ENCODE data around the gene KCNA3.

KCNA3 gene

GRCh38 chr1:110637475-110637874, 37.3 kb downstream of the KCNA3 start:
- Histone ChIP-seq H3K27me3 (ENCODE audit: low read depth, low read length) (no peaks in the 10 kb centered on the region), H3K9ac (ENCODE audit: low read length) (peak overlapping the region; percentile 92), H3K79me2 (ENCODE audit: low read length) (peaks cover 19% of the 10 kb centered on the region), H3K4me3 (ENCODE audit: low read length) (peak overlapping the region; percentile 20; the same call in 1 of the 2 replicates), H3K4me1 (ENCODE audit: low read length) (peaks cover 96% of the 10 kb centered on the region), H3K36me3 (replicated peaks; ENCODE audit: low read depth, low read length) (no peaks in the 10 kb centered on the region), H3K27ac (ENCODE audit: low read length) (peak overlapping the region; percentile 100), H2AFZ (ENCODE audit: low read depth, low read length) (peak overlapping the region; percentile 27; the same call in 1 of the 2 replicates), H4K20me1 (ENCODE audit: insufficient read depth, low read length) (no peaks in the 10 kb centered on the region), H3K9me3 (ENCODE audit: insufficient read depth, low read length) (no peaks in the 10 kb centered on the region), H3K4me2 (ENCODE audit: low read length) (peak overlapping the region; percentile 56)
- TF ChIP-seq, protein P1, sequence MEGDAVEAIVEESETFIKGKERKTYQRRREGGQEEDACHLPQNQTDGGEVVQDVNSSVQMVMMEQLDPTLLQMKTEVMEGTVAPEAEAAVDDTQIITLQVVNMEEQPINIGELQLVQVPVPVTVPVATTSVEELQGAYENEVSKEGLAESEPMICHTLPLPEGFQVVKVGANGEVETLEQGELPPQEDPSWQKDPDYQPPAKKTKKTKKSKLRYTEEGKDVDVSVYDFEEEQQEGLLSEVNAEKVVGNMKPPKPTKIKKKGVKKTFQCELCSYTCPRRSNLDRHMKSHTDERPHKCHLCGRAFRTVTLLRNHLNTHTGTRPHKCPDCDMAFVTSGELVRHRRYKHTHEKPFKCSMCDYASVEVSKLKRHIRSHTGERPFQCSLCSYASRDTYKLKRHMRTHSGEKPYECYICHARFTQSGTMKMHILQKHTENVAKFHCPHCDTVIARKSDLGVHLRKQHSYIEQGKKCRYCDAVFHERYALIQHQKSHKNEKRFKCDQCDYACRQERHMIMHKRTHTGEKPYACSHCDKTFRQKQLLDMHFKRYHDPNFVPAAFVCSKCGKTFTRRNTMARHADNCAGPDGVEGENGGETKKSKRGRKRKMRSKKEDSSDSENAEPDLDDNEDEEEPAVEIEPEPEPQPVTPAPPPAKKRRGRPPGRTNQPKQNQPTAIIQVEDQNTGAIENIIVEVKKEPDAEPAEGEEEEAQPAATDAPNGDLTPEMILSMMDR (IDR thresholded peaks at IDR 0.05; ENCODE audit: low read depth, low read length): no peak

GRCh38 chr1:110636149-110636935, 38.4 kb downstream of the KCNA3 start:
- Histone ChIP-seq H3K79me2 (ENCODE audit: low read length) (peaks cover 19% of the 10 kb centered on the region), H3K4me1 (ENCODE audit: low read length) (peaks cover 96% of the 10 kb centered on the region), H3K9me3 (ENCODE audit: insufficient read depth, low read length) (no peaks in the 10 kb centered on the region), H2AFZ (ENCODE audit: low read depth, low read length) (no peak overlapping the region), H4K20me1 (ENCODE audit: insufficient read depth, low read length) (no peaks in the 10 kb centered on the region), H3K27me3 (ENCODE audit: low read depth, low read length) (no peaks in the 10 kb centered on the region), H3K27ac (ENCODE audit: low read length) (peak overlapping the region; percentile 100), H3K4me3 (ENCODE audit: low read length) (peak overlapping the region; percentile 54), H3K36me3 (replicated peaks; ENCODE audit: low read depth, low read length) (no peaks in the 10 kb centered on the region), H3K4me2 (ENCODE audit: low read length) (peak overlapping the region; percentile 87), H3K9ac (ENCODE audit: low read length) (peak overlapping the region; percentile 92)
- TF ChIP-seq EZH2phosphoT487 (IDR thresholded peaks at IDR 0.05; ENCODE audit: low read depth): no peak
- TF ChIP-seq, protein P1 (IDR thresholded peaks at IDR 0.05; ENCODE audit: low read depth, low read length): no peak

GRCh38 chr1:110635434-110635833, 39.3 kb downstream of the KCNA3 start:
- Histone ChIP-seq H3K27me3 (ENCODE audit: low read depth, low read length) (no peaks in the 10 kb centered on the region), H3K4me3 (ENCODE audit: low read length) (peak overlapping the region; percentile 54; the same call in 1 of the 2 replicates), H3K4me1 (ENCODE audit: low read length) (peaks cover 97% of the 10 kb centered on the region)

DNA sequence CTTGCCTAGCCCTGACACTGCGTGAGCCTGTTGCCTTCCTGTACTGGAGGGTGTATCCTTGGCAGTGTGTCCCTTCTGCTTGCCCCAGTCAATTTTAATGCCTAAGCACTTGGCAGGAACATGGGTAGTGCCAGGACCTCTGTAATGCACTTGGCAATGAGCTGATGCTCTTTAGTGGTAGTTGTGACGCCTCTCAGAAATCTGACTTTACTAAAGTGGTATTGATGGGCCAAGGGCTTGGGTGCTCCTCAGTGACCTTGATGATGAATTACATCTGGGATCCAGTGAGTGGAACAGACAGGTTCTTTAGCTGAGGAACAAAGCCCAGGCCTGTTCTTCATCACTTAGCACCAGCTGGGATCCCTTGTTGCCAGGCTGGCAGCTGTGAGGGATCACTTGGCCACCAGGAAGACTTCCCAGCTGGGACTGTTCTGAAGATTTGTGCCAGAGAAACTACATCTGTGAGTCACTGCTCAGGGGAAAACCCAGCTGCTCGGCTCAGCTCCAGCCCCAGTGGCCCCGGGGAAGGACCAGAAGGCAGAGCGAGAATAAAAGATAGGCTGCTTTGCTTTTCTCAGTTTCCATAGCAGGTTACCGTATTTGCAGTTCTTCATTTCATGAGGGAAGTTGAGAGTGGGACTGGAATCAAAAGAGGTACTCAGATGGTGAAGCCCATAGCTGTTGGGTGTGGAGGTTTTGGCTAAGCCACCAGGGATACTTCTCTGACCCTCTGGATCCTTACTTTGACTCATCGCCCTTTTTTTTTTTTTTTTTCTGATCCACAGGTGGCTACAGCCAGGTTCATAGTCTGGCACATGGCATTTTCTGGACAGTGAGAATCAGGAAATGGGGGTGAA, 40.1 kb downstream of the KCNA3 start:
- H3K79me2 ChIP-seq (ENCODE audit: low read length): peaks cover 19% of the 10 kb centered on the region
- no peaks in the 10 kb centered on the region for H3K36me3 ChIP-seq (replicated peaks; ENCODE audit: low read depth, low read length)
- no peaks in the 10 kb centered on the region for H3K27me3 ChIP-seq (ENCODE audit: low read depth, low read length)
- peak overlapping the region; percentile 100 for H3K27ac ChIP-seq (ENCODE audit: low read length)
- H3K9ac ChIP-seq (ENCODE audit: low read length): peak overlapping the region; percentile 94
- TF ChIP-seq, protein P1 (IDR thresholded peaks at IDR 0.05; ENCODE audit: low read depth, low read length): no peak
- TF ChIP-seq EZH2phosphoT487 (IDR thresholded peaks at IDR 0.05; ENCODE audit: low read depth): no peak
- peaks cover 95% of the 10 kb centered on the region for H3K4me1 ChIP-seq (ENCODE audit: low read length)
- H4K20me1 ChIP-seq (ENCODE audit: insufficient read depth, low read length): no peaks in the 10 kb centered on the region
- H2AFZ ChIP-seq (ENCODE audit: low read depth, low read length): no peak overlapping the region
- H3K4me3 ChIP-seq (ENCODE audit: low read length): peak overlapping the region; percentile 54; the same call in 1 of the 2 replicates
- H3K4me2 ChIP-seq (ENCODE audit: low read length): peak overlapping the region; percentile 88
- H3K9me3 ChIP-seq (ENCODE audit: insufficient read depth, low read length): no peaks in the 10 kb centered on the region

More at GRCh38 chr1:110635434-110635833, 39.3 kb downstream of the KCNA3 start:
- H4K20me1 ChIP-seq (ENCODE audit: insufficient read depth, low read length): no peaks in the 10 kb centered on the region
- peak overlapping the region; percentile 100 for H3K27ac ChIP-seq (ENCODE audit: low read length)
- no peak for TF ChIP-seq EZH2phosphoT487 (IDR thresholded peaks at IDR 0.05; ENCODE audit: low read depth)
- peak overlapping the region; percentile 92 for H3K9ac ChIP-seq (ENCODE audit: low read length)
- H3K36me3 ChIP-seq (replicated peaks; ENCODE audit: low read depth, low read length): no peaks in the 10 kb centered on the region
- no peak overlapping the region for H2AFZ ChIP-seq (ENCODE audit: low read depth, low read length)
- H3K9me3 ChIP-seq (ENCODE audit: insufficient read depth, low read length): no peaks in the 10 kb centered on the region
- peaks cover 19% of the 10 kb centered on the region for H3K79me2 ChIP-seq (ENCODE audit: low read length)
- peak overlapping the region; percentile 87 for H3K4me2 ChIP-seq (ENCODE audit: low read length)
